ENCODE data around the gene CACNA1A. TPM values are rescaled to one million over a fixed set of nuclear protein-coding genes. Genes with fewer than 3 reads are reported as not detected.
A peak's percentile ranks its signal among the peaks of the same experiment; 100 is the strongest.

The CACNA1A gene
- total and polyA plus RNA-seq, 2 of the 4 experiments (the other 2 are of a cell fraction): 5.9 to 15.0 TPM

- no TSS peak for BruUV-seq (replicated peaks)
- no peak overlapping the region for H3K4me2 ChIP-seq (ENCODE audit: low read depth, low read length)
- dilution Hi-C loops (cut with HindIII; ENCODE audit: low sequenced_read_pairs, unreplicated experiment) (no loop called here), in situ Hi-C loops (cut with MboI; ENCODE audit: low sequenced_read_pairs) (no loop called here), intact Hi-C loops (cut with micrococcal nuclease) (no loop called here)
- no peak overlapping the region for H3K56ac ChIP-seq (ENCODE audit: extremely low read depth, insufficient read depth, low read length)
- no peak overlapping the region for H3K9ac ChIP-seq (ENCODE audit: low read depth, low read length)
- no peaks in the 10 kb centered on the region for H3K4me1 ChIP-seq (ENCODE audit: control insufficient read depth, insufficient read depth, low read length)
- no peak overlapping the region for H2BK20ac ChIP-seq (ENCODE audit: low read depth, low read length)
- no peaks in the 10 kb centered on the region for H3K9me1 ChIP-seq (ENCODE audit: insufficient read depth, low read length)
- peak overlapping the region; percentile 15 for H2AK9ac ChIP-seq (replicated peaks; ENCODE audit: low read depth, low read length, poor library complexity)
- no peak overlapping the region for H3K4ac ChIP-seq (ENCODE audit: low read depth, low read length)
- no peak overlapping the region for H3K23ac ChIP-seq (ENCODE audit: low read depth, low read length)
- ChIA-PET CTCF (no interaction called here), POLR2A (ENCODE audit: unreplicated experiment) (interaction anchor here (0.6 kb wide), 1 partner anchor 241 kb away, joined by 3 read pairs; no protein-coding TSS in a partner anchor)
- no peaks in the 10 kb centered on the region for H4K20me1 ChIP-seq (ENCODE audit: insufficient read depth, low read length)
- TF ChIP-seq, protein P1, sequence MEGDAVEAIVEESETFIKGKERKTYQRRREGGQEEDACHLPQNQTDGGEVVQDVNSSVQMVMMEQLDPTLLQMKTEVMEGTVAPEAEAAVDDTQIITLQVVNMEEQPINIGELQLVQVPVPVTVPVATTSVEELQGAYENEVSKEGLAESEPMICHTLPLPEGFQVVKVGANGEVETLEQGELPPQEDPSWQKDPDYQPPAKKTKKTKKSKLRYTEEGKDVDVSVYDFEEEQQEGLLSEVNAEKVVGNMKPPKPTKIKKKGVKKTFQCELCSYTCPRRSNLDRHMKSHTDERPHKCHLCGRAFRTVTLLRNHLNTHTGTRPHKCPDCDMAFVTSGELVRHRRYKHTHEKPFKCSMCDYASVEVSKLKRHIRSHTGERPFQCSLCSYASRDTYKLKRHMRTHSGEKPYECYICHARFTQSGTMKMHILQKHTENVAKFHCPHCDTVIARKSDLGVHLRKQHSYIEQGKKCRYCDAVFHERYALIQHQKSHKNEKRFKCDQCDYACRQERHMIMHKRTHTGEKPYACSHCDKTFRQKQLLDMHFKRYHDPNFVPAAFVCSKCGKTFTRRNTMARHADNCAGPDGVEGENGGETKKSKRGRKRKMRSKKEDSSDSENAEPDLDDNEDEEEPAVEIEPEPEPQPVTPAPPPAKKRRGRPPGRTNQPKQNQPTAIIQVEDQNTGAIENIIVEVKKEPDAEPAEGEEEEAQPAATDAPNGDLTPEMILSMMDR (conservative IDR thresholded peaks at IDR 0.05; ENCODE audit: low read depth, low read length): no peak
- H4K91ac ChIP-seq (ENCODE audit: insufficient read depth, low read depth, low read length): no peak overlapping the region
- no peak overlapping the region for H4K8ac ChIP-seq (ENCODE audit: low read depth in 2 of 2, low read length in 2 of 2)
- no peaks in the 10 kb centered on the region for H3K79me1 ChIP-seq (ENCODE audit: low read depth in 1 of 2, low read length in 2 of 2)
- no peak overlapping the region for H2BK120ac ChIP-seq (ENCODE audit: low read depth, low read length)
- H3K27me3 ChIP-seq (ENCODE audit: control insufficient read depth, insufficient read depth, low read length): no peaks in the 10 kb centered on the region
- H2AK5ac ChIP-seq (ENCODE audit: low read depth, low read length): no peak overlapping the region
- no peak overlapping the region for H3K27ac ChIP-seq (ENCODE audit: insufficient read depth, low read length)
- H3K18ac ChIP-seq (ENCODE audit: low read depth, low read length): no peak overlapping the region
- ATAC-seq (ENCODE audit: low read depth) (no peak), DNase-seq (no peak)
- H3K4me3 ChIP-seq (ENCODE audit: insufficient read depth, low read depth, low read length): no peak overlapping the region
- no peak overlapping the region for H2BK15ac ChIP-seq (ENCODE audit: low read depth, low read length)
- H3K36me3 ChIP-seq (ENCODE audit: control insufficient read depth, insufficient read depth, low read length): peaks cover 3% of the 10 kb centered on the region; the same call in 1 of the 2 replicates
- H2BK5ac ChIP-seq (ENCODE audit: low read depth, low read length, poor library complexity, severe bottlenecking): no peak overlapping the region
- peaks cover 7% of the 10 kb centered on the region for H3K9me3 ChIP-seq (ENCODE audit: control insufficient read depth, insufficient read depth, low read length)
- no peak overlapping the region for H4K5ac ChIP-seq (ENCODE audit: low read depth, low read length)
- H2AFZ ChIP-seq (replicated peaks; ENCODE audit: low read length, poor library complexity): peak overlapping the region; percentile 56
- no peak overlapping the region for H3K14ac ChIP-seq (replicated peaks; ENCODE audit: low read depth, low read length)
- WGBS, 2 experiments (ENCODE audit: extremely low coverage in 2 of 2, insufficient read length in 1 of 2): 59% methylated on average over 5 of the region's 13 CpGs; no CpG with 5 or more reads in 1 of the 2 experiments
These were observed 166.4 kb downstream of the CACNA1A start for GRCh38 chr19:13339869-13340268.

All from IMR-90 (cell line).